Caki2 (cell line): ENCODE measurements around the gene CHID1. TPM values are rescaled to one million over a fixed set of nuclear protein-coding genes. Genes with fewer than 3 reads are reported as not detected.

Source experiments
- DNase-seq: peaks from one replicate; pipeline ENCODE4 v3.0.0-alpha.2; 2015; ENCODE audit warnings: low read depth
- in situ Hi-C: cut with HindIII; loops from 2 replicates; pipeline ENCODE4 v1.10.0; 2016; ENCODE audit warnings: low sequenced_read_pairs, low pct_unique_long_range_greater_than_20kb, mixed read lengths
- total RNA-seq: library from RNA; depleted of rRNA; stranded (reverse); fragments of >200 nt; shearing (Covaris generic); gene quantifications from 2 replicates; pipeline ENCODE4 v1.2.3, GENCODE V29; 2014; ENCODE audit warnings: low replicate concordance

CHID1 gene
- total RNA-seq, 1 experiment from 2014 or later, result 146 TPM

DNA sequence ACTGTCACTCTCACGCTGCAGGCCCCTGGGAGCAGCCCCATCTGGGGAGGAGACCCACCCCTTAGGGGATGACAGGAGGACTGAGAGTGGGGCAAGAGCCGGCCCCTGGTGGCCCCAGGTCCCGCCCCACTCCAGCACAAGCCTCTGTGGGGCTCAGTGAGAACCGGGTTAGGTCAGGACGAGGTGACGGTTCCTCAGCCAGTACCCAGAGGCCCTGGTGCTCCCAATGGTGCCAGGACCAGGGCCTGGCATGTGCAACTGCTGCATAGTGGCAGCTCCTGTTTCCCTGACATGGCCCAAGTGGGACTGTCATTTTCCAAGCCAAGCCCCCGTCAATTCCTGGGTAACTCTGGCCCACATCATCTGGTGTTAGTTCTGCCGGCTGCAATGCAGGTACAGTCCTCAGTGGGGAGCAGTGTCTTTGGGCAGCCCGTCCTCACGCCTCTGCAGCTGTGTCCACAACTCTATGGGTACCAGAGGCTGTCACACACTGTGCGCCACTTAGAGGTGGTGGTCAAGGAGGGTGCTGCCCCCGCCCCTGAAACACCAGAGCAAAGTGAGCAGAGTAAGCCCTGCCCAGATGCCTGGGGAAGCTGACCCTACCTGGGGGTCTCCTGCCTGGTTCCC lies 15.9 kb downstream of the CHID1 start:
- DNase-seq, result no peak
- in situ Hi-C loops, result no loop called here

DNA sequence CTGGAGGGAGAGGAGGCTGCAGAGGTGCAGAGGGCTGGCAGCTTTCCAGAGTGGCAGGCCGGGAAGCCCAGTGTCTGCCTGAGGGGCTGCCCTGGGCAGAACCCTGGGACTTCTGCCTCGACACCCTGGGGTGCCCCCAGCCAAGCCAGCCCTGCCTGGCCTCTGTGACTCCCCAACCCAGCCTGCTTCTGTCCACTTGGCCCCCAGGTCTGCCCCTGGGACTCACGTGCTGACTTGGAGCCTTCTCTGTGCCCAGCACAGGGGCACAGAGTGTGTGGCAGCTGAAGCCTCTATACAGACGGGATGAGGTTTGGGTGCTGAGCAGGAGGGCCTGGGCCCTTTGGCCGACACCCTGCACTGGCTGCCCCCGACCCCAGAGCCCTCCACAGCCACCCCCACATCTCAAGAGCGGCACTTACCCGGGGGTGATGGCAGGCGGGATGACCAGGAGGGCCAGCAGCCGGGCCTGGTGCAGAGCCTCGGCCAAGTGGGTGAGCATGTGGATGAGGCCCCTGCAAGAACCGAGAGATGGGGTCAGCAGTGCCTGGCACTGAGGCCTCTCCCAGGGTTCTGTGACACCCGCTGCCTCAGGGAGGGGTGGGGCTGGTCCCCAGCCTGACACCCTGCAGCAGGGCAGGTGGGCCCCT lies 17.5 kb downstream of the CHID1 start:
- in situ Hi-C loops, result no loop called here
- no peak for DNase-seq

DNA sequence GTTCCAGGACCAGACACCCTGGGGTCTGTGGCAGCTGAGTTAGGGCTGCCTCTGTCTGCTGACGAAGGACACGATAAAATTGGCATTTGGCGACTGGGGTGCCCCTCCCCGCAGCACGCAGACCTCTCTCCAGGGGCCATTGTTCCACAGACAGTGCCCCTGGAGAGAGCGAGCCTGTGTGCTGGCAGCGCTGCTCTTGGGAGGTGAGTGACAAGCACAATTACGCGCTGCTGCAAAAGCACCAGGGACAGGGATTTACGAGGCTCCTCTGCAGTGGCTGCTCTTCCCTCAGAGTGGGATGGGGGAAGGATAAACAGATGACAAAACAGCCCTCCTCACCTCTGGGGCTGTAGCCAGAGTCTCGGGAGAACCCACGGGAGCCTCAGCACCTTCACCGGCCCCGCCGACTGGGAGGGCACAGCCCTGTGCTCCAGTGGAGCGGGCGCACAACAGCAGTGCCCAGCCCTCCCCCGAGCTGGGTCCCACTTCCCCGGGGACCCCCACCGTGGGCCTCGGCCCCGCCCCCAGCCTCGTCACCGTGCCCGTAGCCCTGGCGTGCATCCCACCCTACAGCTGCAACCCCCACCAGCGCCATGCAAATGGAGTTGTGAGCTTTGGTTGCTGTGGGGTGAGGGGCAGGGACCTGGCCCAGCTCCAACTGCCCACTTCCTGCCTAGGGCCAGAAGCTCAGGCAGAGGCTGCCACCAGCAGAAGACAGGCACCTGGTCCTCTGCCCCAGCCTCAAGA lies 19.6 kb downstream of the CHID1 start:
- no peak for DNase-seq
- in situ Hi-C loops, result no loop called here

DNA sequence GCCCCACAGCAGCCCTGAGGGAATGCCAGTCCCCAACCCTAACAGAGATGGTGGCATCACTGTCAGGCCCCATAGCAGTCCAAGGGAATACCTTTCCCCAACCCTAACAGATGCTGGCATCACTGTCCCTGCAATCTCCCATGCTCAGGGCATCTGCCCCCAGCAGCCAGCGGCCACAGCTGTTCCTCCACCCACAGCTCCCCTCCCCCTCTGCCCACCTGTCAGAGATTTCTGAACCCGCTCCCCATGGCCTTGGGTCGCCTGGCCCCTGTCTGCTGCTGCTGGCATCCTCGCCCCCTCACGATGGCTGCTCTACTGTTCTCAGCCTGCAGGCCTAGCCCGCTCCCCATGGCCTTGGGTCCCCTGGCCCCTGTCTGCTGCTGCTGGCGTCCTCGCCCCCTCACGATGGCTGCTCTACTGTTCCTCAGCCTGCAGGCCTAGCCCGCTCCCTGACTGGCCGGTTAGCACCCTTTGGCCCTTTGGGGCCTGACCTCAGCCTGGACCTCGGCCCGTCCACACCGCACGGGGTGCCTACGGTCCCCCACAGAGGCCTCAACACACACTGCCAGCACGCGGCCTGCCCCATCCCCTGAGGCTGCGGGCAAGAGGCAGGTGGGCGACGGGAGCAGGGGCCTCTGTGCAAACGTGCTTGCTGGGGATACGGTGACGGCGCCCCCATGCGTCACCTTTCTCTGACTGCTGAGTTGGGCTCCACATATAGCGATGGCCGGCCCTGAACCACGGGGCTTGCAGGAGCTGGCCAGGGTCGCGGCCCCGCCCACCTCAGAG lies 20.7 kb downstream of the CHID1 start:
- DNase-seq, result no peak
- in situ Hi-C loops, result no loop called here

DNA sequence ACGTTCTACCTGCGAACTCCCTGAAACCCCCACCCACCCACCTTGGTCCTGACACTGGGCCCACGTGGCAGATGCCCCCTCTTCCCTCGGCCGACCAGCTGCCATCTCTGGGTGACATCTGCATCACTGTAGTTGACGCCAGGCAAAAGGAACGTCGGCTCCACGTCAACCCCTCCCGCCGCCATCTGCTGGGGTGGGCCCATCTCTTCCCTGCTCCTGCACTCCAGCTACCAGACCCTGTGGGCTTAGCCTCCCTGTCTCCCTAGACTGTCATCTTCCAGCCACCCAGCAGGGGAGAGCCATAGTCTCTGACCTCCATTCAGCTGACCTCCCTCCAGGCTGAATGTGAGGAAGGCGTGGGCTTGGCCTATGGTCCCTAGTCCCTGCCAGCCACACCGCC lies 21.4 kb downstream of the CHID1 start:
- DNase-seq, result no peak
- in situ Hi-C loops, result no loop called here

DNA sequence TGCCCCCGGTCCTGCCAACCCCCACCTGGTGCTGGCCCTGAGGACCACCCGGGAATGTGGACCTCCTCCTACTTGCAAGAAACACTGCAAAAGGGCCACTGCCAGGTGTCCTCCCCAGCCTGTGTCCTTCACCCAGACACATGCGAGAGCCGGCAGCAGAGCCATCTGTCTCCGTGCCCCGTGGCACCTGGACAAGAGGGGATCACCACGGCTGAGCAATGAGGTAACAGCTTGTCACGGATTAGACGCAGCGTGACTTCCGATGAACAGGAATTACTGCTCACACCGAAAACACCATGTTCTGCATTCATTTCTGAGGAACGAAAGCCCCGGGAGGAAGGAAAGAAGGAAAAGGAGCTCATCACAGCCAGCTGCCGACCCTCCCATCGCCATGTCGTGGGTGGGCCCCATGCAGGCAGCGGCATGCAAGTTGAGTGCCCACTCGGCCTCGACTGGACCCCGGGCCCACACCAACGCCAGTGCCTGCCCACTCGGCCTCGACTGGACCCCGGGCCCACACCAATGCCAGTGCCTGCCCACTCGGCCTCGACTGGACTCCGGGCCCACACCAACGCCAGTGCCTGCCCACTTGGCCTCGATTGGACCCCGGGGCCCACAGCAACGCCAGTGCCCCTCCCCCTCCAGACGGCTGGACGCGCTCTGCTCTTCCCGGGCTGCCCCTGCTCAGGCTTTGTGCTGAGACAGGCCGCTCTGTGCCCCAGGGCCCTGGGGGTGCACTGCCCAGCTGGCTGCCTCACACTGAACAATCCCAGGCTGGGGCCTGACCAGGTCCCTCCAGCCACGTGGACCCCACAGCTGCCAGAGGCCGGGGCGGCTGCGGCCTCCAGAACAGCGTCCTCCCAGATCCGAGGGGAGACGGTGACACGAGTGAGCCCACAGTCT lies 22.0 kb downstream of the CHID1 start:
- DNase-seq, result no peak
- in situ Hi-C loops, result no loop called here

DNA sequence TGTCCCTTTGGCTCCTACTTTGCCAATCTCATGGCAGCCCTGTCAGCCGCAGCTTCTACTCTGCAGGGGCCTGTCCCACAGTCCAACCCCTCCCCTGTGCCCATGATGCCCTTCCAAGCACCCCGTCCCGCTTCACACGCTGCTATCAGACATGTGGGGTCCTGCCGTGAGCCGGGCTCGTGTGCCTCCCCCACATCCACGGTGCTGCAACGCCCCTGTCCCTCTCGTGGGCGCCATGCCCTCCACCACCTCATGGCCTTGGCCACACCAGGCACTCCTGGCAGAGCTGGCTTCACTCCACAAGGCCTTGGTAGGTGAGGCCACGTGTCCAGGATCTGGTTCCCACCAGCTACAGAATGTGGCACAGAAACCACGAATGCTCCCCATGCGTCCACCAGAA lies 23.0 kb downstream of the CHID1 start:
- in situ Hi-C loops, result no loop called here
- DNase-seq, result no peak

DNA sequence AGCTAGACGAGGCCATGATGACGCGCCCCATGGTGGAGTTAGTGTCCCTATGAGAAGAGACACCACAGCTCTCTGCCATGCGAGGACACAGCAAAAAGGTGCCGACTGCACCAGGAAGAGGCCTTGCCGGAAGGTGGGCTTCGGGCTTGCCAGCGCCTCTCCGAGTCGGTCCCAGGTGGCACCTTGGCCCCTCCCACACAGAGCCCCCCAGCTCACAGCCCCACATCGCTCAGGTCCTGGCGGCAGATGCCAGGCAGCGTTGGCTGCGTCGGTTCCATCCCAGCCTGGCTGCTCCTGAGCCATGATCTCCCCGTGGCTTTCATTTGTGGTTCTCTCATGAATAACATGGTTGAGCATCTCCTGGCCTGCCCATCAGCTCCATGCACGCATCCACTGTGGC lies 24.0 kb downstream of the CHID1 start:
- DNase-seq, result no peak
- in situ Hi-C loops, result no loop called here

DNA sequence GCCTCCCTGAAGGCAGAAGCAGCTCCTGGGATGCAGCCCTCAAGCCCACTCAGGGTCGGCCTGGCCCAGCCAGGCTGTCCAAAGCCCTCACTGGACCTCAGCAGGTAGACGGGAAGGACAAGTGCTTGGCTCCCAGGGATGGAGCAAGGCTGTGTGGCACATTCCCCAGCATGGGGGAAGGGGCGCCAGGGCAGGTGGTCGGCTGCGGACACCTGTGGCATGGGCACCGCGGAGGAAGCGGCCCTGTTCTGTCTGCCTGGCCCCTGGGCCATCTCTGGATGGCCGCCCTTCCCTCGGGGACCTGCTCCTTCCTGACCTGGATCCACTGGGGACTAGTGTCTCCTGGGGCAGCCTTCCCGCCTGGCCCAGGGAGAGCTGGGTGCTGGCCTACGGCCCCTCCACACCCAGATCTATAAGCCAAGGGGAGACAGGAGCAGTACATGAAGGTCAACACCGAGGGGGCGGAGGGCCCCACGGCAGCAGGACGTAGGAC lies 26.0 kb downstream of the CHID1 start:
- in situ Hi-C loops, result no loop called here
- no peak for DNase-seq

DNA sequence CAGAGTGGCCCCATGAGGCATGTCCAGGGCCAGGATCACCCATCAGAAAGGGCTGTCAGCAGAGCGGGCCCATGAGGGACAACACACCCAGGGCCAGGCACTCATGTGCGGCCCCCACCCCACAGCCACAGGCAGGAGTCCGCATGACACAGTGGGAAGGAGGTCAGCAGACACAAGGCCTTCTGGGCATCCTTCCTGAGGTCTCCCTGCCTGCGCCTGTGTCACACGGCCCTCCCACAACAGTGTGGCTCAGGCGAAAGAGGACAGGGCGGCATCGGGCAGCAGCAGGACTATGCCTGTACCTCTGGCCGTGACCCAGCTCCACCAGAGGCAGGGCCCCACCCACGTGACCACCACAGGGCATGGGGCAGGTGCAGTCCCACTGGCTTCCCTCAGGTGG lies 27.1 kb downstream of the CHID1 start:
- no peak for DNase-seq
- in situ Hi-C loops, result no loop called here

DNA sequence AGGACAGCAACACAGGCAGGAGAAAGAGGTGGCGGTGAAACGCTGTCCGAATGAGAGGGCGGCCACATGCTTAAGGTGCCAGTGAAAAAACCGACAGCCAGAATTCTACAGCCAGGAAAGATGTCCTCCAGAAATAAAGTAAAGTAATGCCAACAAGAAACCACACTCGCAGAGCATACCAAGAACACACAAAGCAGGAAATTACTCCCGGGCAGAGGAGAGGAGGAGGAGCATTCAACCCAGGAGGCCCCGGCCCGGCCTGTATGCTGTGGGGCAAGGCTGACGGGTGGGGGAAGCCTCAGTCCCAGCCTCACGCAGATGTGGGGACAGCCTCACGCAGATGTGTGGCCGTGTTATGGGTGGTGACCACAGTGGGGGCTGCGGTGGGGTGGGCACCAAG lies 28.0 kb downstream of the CHID1 start:
- DNase-seq, result no peak
- in situ Hi-C loops, result no loop called here

DNA sequence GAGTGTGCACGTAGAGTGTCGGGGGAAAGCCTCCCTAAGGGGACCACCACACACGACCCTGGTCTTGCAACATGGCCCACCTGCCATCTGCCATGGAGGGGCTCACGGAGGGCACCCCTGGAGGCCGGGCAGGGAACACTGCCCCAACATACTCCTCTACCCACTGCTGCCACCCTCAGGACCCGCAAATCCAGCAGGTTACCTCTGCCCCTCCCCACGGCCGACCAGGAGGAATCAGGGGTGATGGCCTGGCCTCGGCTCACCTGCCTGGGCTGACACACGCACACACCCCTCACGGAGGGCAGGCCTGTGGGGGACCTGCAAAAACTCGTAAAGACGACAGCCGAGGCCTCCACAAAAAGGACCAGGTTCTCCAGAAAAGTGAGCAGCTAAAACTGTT lies 30.2 kb downstream of the CHID1 start:
- in situ Hi-C loops, result no loop called here
- no peak for DNase-seq

DNA sequence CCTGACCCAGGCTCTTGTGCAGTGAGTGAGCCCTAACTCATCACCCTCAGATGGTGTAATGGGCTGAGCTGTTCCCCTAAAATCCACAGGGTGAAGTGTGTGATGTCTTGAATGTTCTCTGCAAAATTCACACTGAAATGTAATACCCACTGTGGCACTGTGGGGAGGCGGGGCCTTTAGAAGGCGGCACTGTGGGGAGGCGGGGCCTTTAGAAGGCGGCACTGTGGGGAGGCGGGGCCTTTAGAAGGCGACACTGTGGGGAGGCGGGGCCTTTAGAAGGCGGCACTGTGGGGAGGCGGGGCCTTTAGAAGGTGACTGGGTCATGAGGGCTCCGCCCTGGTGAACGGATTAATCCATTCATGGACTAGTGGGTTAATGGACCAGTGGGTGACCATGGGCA lies 33.0 kb downstream of the CHID1 start:
- in situ Hi-C loops, result no loop called here
- DNase-seq, result peak; percentile 55

DNA sequence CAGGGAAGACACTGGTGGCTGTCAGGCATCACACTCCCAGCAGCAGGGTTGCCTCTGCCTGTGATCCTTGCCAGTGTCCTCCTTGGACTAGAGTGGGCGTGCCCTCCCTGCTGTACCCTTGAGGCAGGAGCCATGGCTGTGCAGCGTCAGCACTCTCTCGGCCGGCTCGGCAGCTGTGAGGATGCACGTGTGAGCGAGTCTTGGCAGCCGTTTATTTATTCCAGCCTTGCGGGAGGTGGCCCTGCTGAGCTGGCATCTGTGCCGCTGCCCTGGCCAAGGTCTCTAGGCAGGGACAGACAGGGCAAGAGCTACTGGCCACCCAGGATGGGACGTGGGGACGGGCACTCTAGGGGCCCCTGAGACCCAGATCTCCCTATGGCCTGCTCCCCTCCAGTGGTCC lies 34.1 kb downstream of the CHID1 start:
- DNase-seq, result no peak
- in situ Hi-C loops, result no loop called here

DNA sequence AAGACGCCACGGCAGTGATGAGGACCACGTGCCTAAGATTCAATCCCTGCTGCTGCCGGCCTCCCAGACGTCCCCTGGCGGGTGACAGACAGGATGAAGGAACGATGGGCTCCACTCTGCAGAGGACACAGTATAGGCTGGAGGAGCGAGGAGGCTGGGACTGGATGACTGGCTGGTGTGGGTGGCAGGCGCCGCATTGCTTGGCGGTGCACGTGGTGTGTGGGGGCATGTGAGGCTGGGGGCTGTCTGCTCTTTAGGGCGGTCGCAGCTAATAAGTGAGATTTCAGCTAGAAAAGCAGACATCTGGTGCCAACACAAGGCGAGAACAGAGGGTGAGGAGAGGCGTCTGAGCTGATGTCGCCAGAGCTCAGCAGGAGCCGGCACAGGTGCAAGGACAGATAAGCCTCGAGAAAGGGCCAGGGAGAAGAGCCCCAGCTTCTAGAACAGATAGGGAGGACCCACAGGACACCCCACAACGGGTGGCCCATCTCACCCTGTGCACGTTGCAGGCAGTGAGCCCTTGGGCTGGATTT lies 34.8 kb downstream of the CHID1 start:
- in situ Hi-C loops, result no loop called here
- no peak for DNase-seq

DNA sequence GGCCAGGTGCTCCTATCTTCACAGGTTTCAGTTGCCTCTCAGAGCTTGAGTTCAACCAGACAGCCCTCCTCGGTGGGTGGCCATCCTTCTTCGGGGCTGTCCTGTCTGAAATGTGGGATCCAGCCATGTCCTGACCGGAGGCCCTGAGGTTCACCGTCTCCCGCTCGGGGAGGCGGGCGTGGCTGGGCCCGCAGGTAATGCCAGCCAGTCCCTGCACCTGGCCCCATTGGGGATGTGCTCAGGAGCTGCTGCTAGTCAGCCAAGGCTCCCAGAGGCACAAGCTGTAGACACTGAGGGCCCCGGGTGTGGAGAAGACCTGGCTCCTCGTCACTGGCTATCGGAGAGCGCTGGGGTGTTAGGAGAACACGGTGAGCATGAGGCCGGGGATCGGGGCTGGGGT lies 35.4 kb downstream of the CHID1 start:
- DNase-seq, result no peak
- in situ Hi-C loops, result no loop called here

DNA sequence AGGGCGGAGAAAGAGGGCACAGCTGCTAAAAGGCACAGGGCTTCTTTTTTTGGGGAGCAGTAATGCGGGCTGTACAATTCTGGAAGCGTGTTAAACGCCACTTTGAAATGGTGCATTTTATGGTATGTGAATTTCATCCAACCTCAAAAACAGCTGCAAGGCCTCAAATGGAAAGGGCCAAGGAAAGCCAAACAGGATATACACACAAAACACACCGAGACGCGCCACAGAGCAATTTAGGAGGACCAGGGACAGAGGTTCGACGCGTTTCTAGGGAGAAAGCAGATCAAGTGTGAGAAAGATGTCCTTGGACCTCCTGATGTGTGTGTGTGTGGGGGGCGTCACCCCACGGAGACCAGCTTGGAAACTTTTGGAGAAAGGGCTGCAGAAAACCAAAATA lies 36.9 kb downstream of the CHID1 start:
- in situ Hi-C loops, result no loop called here
- no peak for DNase-seq

DNA sequence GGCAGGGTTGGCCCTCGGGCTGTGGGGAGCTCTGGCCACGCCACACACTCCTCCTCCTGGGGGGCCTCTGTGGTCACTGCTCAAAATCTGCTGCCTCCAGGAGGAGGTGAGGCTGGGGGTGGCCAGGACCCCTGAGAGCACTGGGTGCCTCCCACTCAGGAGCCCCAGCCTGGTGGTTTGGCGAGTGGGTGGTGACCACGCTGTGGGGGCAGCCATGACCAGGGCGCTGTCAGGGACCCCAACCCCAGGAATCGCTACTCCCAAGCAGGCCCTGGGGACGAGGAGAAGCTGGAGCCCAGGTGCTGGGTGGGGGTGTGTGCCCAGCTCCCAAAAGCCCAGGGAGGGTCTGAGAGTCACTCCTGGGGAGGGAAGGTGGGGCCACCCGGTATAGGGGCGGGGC lies 37.8 kb downstream of the CHID1 start:
- in situ Hi-C loops, result no loop called here
- DNase-seq, result no peak
